A673 (cell line): ENCODE results near the gene NCKAP5.

Experiments used
- CTCF ChIP-seq: fragments of 300-800, 200-600 bp; sonication (generic); conservative IDR thresholded peaks from 2 replicates; pipeline ENCODE4 v1.5.1; 2017; ENCODE audit warnings: low read depth, mild to moderate bottlenecking, antibody characterized with exemption, low read length, moderate library complexity, mixed read lengths
- EZH2 ChIP-seq: fragments of 200-600 bp; sonication (generic); IDR thresholded peaks from 2 replicates; pipeline ENCODE4 v1.6.1; 2017; ENCODE audit warnings: borderline replicate concordance, low read depth, mild to moderate bottlenecking, mixed read lengths, antibody characterized with exemption, low read length; ENCODE audit not compliant: poor library complexity, severe bottlenecking

GRCh38 chr2:133571249-133571648, 3.0 kb upstream of the NCKAP5 start:
- no peak for TF ChIP-seq CTCF
- TF ChIP-seq EZH2: no peak
